Measurements from ENCODE around the gene ZYG11B. TPM values are rescaled to one million over a fixed set of nuclear protein-coding genes. Genes with fewer than 3 reads are reported as not detected.
"Not testable (repeated sequence)": the region's sequence is repeated elsewhere in the genome, so short reads cannot be mapped to it uniquely, and the experiment has no call there.

The ZYG11B gene

GRCh38 chr1:52867087-52867863, 141.0 kb downstream of the ZYG11B start:
- no peak overlapping the region for H3K4me3 ChIP-seq (ENCODE audit: low read length)
- no peak overlapping the region for H3K27ac ChIP-seq (ENCODE audit: low read depth, low read length)
- no peak overlapping the region for H4K5ac ChIP-seq (ENCODE audit: low read length)
- no peak overlapping the region for H2BK5ac ChIP-seq (ENCODE audit: low read length)
- no peak overlapping the region for H3K56ac ChIP-seq (ENCODE audit: low read length)
- H3K27me3 ChIP-seq (ENCODE audit: insufficient read depth, low read length, poor library complexity) = no peaks in the 10 kb centered on the region
- H3K79me1 ChIP-seq (ENCODE audit: low read length) = no peaks in the 10 kb centered on the region
- H3K36me3 ChIP-seq (ENCODE audit: control insufficient read depth, insufficient read depth, low read length) = no peaks in the 10 kb centered on the region
- H3K4me2 ChIP-seq (ENCODE audit: low read length) = no peak overlapping the region
- no peaks in the 10 kb centered on the region for H3K79me2 ChIP-seq (ENCODE audit: control insufficient read depth, insufficient read depth, low read length)
- no peak overlapping the region for H4K8ac ChIP-seq (ENCODE audit: low read depth, low read length)
- no peaks in the 10 kb centered on the region for H3K4me1 ChIP-seq (ENCODE audit: control insufficient read depth, low read depth, low read length)
- no CpG with 5 or more reads among the region's 2 CpGs for WGBS (ENCODE audit: extremely low coverage, insufficient coverage, low lambda C conversion rate)
- H2BK15ac ChIP-seq (replicated peaks; ENCODE audit: low read depth) = no peak overlapping the region
- H3K23ac ChIP-seq (ENCODE audit: low read length) = no peak overlapping the region
- H2AK5ac ChIP-seq (ENCODE audit: low read length) = no peak overlapping the region
- no peak overlapping the region for H3K9ac ChIP-seq (ENCODE audit: low read length)
- no peak for DNase-seq
- no peak overlapping the region for H3K4ac ChIP-seq (ENCODE audit: low read depth, low read length)
- no peak overlapping the region for H2BK120ac ChIP-seq (ENCODE audit: low read depth, low read length)
- H3K18ac ChIP-seq (ENCODE audit: low read length) = no peak overlapping the region

GRCh38 chr1:52869727-52870126, 143.5 kb downstream of the ZYG11B start:
- H2AK5ac ChIP-seq (ENCODE audit: low read length); H3K27me3 ChIP-seq (ENCODE audit: insufficient read depth, low read length, poor library complexity); H3K56ac ChIP-seq (ENCODE audit: low read length); H3K79me1 ChIP-seq (ENCODE audit: low read length); H3K36me3 ChIP-seq (ENCODE audit: control insufficient read depth, insufficient read depth, low read length); H2BK120ac ChIP-seq (ENCODE audit: low read depth, low read length); H2BK15ac ChIP-seq (replicated peaks; ENCODE audit: low read depth); H3K4me2 ChIP-seq (ENCODE audit: low read length); H3K9ac ChIP-seq (ENCODE audit: low read length); DNase-seq; H4K5ac ChIP-seq (ENCODE audit: low read length); H3K23ac ChIP-seq (ENCODE audit: low read length); H3K4me1 ChIP-seq (ENCODE audit: control insufficient read depth, low read depth, low read length); H3K27ac ChIP-seq (ENCODE audit: low read depth, low read length); H3K4me3 ChIP-seq (ENCODE audit: low read length); H3K4ac ChIP-seq (ENCODE audit: low read depth, low read length); H3K79me2 ChIP-seq (ENCODE audit: control insufficient read depth, insufficient read depth, low read length); H2BK5ac ChIP-seq (ENCODE audit: low read length); H3K18ac ChIP-seq (ENCODE audit: low read length); H4K8ac ChIP-seq (ENCODE audit: low read depth, low read length): not testable (repeated sequence)
- WGBS (ENCODE audit: extremely low coverage, insufficient coverage, low lambda C conversion rate) = no CpG with 5 or more reads among the region's 29 CpGs

GRCh38 chr1:52876843-52877242, 150.6 kb downstream of the ZYG11B start:
- Histone ChIP-seq H2BK15ac (replicated peaks; ENCODE audit: low read depth) (no peak overlapping the region), H3K23ac (ENCODE audit: low read length) (no peak overlapping the region), H3K4me2 (ENCODE audit: low read length) (no peak overlapping the region), H2AK5ac (ENCODE audit: low read length) (no peak overlapping the region), H4K8ac (ENCODE audit: low read depth, low read length) (no peak overlapping the region), H3K27me3 (ENCODE audit: insufficient read depth, low read length, poor library complexity) (no peaks in the 10 kb centered on the region), H3K36me3 (ENCODE audit: control insufficient read depth, insufficient read depth, low read length) (no peaks in the 10 kb centered on the region), H3K4me1 (ENCODE audit: control insufficient read depth, low read depth, low read length) (no peaks in the 10 kb centered on the region), H3K79me2 (ENCODE audit: control insufficient read depth, insufficient read depth, low read length) (no peaks in the 10 kb centered on the region), H3K4ac (ENCODE audit: low read depth, low read length) (no peak overlapping the region), H4K5ac (ENCODE audit: low read length) (no peak overlapping the region), H3K4me3 (ENCODE audit: low read length) (no peak overlapping the region), H3K27ac (ENCODE audit: low read depth, low read length) (no peak overlapping the region), H3K79me1 (ENCODE audit: low read length) (no peaks in the 10 kb centered on the region), H3K9ac (ENCODE audit: low read length) (no peak overlapping the region), H2BK5ac (ENCODE audit: low read length) (no peak overlapping the region), H3K56ac (ENCODE audit: low read length) (no peak overlapping the region), H3K18ac (ENCODE audit: low read length) (no peak overlapping the region), H2BK120ac (ENCODE audit: low read depth, low read length) (no peak overlapping the region)
- peak; percentile 22 for DNase-seq
- WGBS (ENCODE audit: extremely low coverage, insufficient coverage, low lambda C conversion rate) = no CpG with 5 or more reads among the region's 2 CpGs

Small RNAs within 50 kb of the gene (small RNA-seq; reads per million reads assigned to genes)
- gene RN7SL62P (ENCODE audit: insufficient read depth) = not detected
- gene RNU2-30P (ENCODE audit: insufficient read depth) = not detected
- not detected for gene RNU6-969P (ENCODE audit: insufficient read depth)

All from mesendoderm (in vitro differentiated cells).